Measurements from ENCODE around the gene PLA2G5.

The PLA2G5 gene

GRCh38 chr1:20112279-20113000 lies 42.4 kb downstream of the PLA2G5 start:
- H3K9me3 ChIP-seq (ENCODE audit: insufficient read depth, low read length): no peaks in the 10 kb centered on the region
- TF ChIP-seq, protein P1, sequence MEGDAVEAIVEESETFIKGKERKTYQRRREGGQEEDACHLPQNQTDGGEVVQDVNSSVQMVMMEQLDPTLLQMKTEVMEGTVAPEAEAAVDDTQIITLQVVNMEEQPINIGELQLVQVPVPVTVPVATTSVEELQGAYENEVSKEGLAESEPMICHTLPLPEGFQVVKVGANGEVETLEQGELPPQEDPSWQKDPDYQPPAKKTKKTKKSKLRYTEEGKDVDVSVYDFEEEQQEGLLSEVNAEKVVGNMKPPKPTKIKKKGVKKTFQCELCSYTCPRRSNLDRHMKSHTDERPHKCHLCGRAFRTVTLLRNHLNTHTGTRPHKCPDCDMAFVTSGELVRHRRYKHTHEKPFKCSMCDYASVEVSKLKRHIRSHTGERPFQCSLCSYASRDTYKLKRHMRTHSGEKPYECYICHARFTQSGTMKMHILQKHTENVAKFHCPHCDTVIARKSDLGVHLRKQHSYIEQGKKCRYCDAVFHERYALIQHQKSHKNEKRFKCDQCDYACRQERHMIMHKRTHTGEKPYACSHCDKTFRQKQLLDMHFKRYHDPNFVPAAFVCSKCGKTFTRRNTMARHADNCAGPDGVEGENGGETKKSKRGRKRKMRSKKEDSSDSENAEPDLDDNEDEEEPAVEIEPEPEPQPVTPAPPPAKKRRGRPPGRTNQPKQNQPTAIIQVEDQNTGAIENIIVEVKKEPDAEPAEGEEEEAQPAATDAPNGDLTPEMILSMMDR (IDR thresholded peaks at IDR 0.05; ENCODE audit: low read depth, low read length): no peak
- no peak for TF ChIP-seq EZH2phosphoT487 (IDR thresholded peaks at IDR 0.05; ENCODE audit: low read depth)
- H4K20me1 ChIP-seq (ENCODE audit: insufficient read depth, low read length): no peaks in the 10 kb centered on the region
- no peak overlapping the region for H3K4me3 ChIP-seq (ENCODE audit: low read length)
- no peaks in the 10 kb centered on the region for H3K79me2 ChIP-seq (ENCODE audit: low read length)
- no peak overlapping the region for H3K27ac ChIP-seq (ENCODE audit: low read length)
- no peaks in the 10 kb centered on the region for H3K27me3 ChIP-seq (ENCODE audit: low read depth, low read length)
- H3K4me1 ChIP-seq (ENCODE audit: low read length): peaks cover 12% of the 10 kb centered on the region
- H3K36me3 ChIP-seq (replicated peaks; ENCODE audit: low read depth, low read length): no peaks in the 10 kb centered on the region
- H2AFZ ChIP-seq (ENCODE audit: low read depth, low read length): no peak overlapping the region
- no peak overlapping the region for H3K4me2 ChIP-seq (ENCODE audit: low read length)
- H3K9ac ChIP-seq (ENCODE audit: low read length): no peak overlapping the region

DNA sequence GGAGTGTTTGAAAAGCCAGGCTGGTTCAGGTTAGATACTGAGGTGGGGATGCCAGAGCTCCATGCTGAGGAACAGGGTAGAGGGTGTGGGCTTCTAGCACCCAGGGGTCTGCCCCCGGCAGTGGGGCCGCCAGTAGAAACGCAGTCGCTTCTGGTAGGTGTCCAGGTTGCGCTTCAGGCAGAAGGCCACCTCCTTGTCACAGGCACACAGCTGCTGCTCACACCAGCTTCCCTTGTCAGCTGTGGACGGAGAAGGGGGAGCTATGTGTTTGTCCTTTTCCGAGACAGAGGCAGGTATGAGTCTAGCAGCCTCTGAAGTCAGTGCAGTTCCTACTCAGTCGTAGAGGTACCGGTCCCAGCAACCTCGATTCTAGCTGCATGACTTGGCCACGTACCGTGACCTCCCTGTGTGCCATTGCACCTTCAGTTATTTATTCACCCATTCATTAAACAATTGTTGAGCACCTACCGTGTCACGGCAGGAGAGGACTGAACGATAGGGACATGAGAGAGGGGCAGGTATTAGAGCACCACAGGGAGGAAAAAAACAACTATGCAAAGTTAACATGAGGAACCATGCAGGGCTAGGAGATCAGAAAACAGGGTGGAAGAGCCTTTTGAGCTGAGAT lies 44.1 kb downstream of the PLA2G5 start:
- H3K27ac ChIP-seq (ENCODE audit: low read length): no peak overlapping the region
- H3K36me3 ChIP-seq (replicated peaks; ENCODE audit: low read depth, low read length): no peaks in the 10 kb centered on the region
- no peaks in the 10 kb centered on the region for H3K27me3 ChIP-seq (ENCODE audit: low read depth, low read length)
- TF ChIP-seq, protein P1 (IDR thresholded peaks at IDR 0.05; ENCODE audit: low read depth, low read length): no peak
- no peak for TF ChIP-seq EZH2phosphoT487 (IDR thresholded peaks at IDR 0.05; ENCODE audit: low read depth)
- no peaks in the 10 kb centered on the region for H3K79me2 ChIP-seq (ENCODE audit: low read length)
- no peak overlapping the region for H3K4me3 ChIP-seq (ENCODE audit: low read length)
- no peaks in the 10 kb centered on the region for H3K9me3 ChIP-seq (ENCODE audit: insufficient read depth, low read length)
- H2AFZ ChIP-seq (ENCODE audit: low read depth, low read length): no peak overlapping the region
- no peak overlapping the region for H3K9ac ChIP-seq (ENCODE audit: low read length)
- no peaks in the 10 kb centered on the region for H4K20me1 ChIP-seq (ENCODE audit: insufficient read depth, low read length)
- peaks cover 19% of the 10 kb centered on the region for H3K4me1 ChIP-seq (ENCODE audit: low read length)
- H3K4me2 ChIP-seq (ENCODE audit: low read length): no peak overlapping the region

GRCh38 chr1:20115479-20115878 lies 45.5 kb downstream of the PLA2G5 start:
- no peak overlapping the region for H3K4me3 ChIP-seq (ENCODE audit: low read length)
- no peaks in the 10 kb centered on the region for H4K20me1 ChIP-seq (ENCODE audit: insufficient read depth, low read length)
- TF ChIP-seq, protein P1 (IDR thresholded peaks at IDR 0.05; ENCODE audit: low read depth, low read length): no peak
- TF ChIP-seq EZH2phosphoT487 (IDR thresholded peaks at IDR 0.05; ENCODE audit: low read depth): no peak
- H3K27ac ChIP-seq (ENCODE audit: low read length): no peak overlapping the region
- H2AFZ ChIP-seq (ENCODE audit: low read depth, low read length): no peak overlapping the region
- no peaks in the 10 kb centered on the region for H3K36me3 ChIP-seq (replicated peaks; ENCODE audit: low read depth, low read length)
- H3K9me3 ChIP-seq (ENCODE audit: insufficient read depth, low read length): no peaks in the 10 kb centered on the region
- no peaks in the 10 kb centered on the region for H3K27me3 ChIP-seq (ENCODE audit: low read depth, low read length)
- H3K4me2 ChIP-seq (ENCODE audit: low read length): no peak overlapping the region
- H3K4me1 ChIP-seq (ENCODE audit: low read length): peaks cover 23% of the 10 kb centered on the region
- no peak overlapping the region for H3K9ac ChIP-seq (ENCODE audit: low read length)
- no peaks in the 10 kb centered on the region for H3K79me2 ChIP-seq (ENCODE audit: low read length)

DNA sequence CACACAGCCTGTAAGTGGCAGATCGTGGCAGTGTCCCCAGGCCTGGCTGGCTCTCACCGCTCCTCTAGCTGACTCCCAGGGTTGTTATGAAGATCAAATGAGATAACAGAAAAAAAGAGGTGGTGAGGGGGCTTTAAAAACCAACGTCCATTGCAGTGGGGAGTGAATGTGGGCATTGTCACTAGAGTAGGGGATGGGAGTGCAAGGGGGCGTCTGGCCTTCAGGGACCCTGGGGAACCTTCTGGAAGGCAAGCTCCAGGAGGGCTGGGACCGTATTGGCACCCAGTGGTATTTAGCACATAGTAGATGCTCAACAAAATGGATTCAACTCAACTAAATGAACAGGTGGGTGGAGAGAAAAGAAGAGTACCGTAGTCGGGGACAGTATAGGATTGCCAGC lies 45.9 kb downstream of the PLA2G5 start:
- H4K20me1 ChIP-seq (ENCODE audit: insufficient read depth, low read length): no peaks in the 10 kb centered on the region

More for the DNA sequence above, 45.9 kb downstream of the PLA2G5 start:
- peaks cover 25% of the 10 kb centered on the region for H3K4me1 ChIP-seq (ENCODE audit: low read length)
- H3K27ac ChIP-seq (ENCODE audit: low read length): no peak overlapping the region
- H3K9ac ChIP-seq (ENCODE audit: low read length): no peak overlapping the region
- H3K4me3 ChIP-seq (ENCODE audit: low read length): no peak overlapping the region
- no peaks in the 10 kb centered on the region for H3K79me2 ChIP-seq (ENCODE audit: low read length)
- H3K27me3 ChIP-seq (ENCODE audit: low read depth, low read length): no peaks in the 10 kb centered on the region
- H3K36me3 ChIP-seq (replicated peaks; ENCODE audit: low read depth, low read length): no peaks in the 10 kb centered on the region
- H2AFZ ChIP-seq (ENCODE audit: low read depth, low read length): no peak overlapping the region
- H3K9me3 ChIP-seq (ENCODE audit: insufficient read depth, low read length): no peaks in the 10 kb centered on the region
- TF ChIP-seq EZH2phosphoT487 (IDR thresholded peaks at IDR 0.05; ENCODE audit: low read depth): no peak
- TF ChIP-seq, protein P1 (IDR thresholded peaks at IDR 0.05; ENCODE audit: low read depth, low read length): no peak
- H3K4me2 ChIP-seq (ENCODE audit: low read length): no peak overlapping the region
